Left ventricle myocardium inferior (tissue), 1 donor: ENCODE measurements around the gene NR2E1. TPM values are rescaled to one million over a fixed set of nuclear protein-coding genes. Genes with fewer than 3 reads are reported as not detected.

ENCODE experiments used
- DNase-seq: peaks from one replicate; pipeline ENCODE4 v3.0.0-alpha.2; 2020
- H3K27ac ChIP-seq: fragments of 200-600 bp; replicated peaks from 2 replicates; pipeline ENCODE4 v1.8.0; 2021
- H3K27me3 ChIP-seq: fragments of 200-600 bp; 2 replicates; pipeline ENCODE4 v1.8.0; 2021; ENCODE audit warnings: low read depth
- H3K36me3 ChIP-seq: fragments of 200-600 bp; 2 replicates; pipeline ENCODE4 v1.8.0; 2021
- H3K4me1 ChIP-seq: fragments of 200-600 bp; 2 replicates; pipeline ENCODE4 v1.8.0; 2021
- H3K4me3 ChIP-seq: fragments of 200-600 bp; 2 replicates; pipeline ENCODE4 v1.8.0; 2021; ENCODE audit warnings: mild to moderate bottlenecking, moderate library complexity
- H3K9me3 ChIP-seq: fragments of 200-600 bp; replicated peaks from 2 replicates; pipeline ENCODE4 v1.8.0; 2021
- CTCF ChIP-seq: fragments of 200-600 bp; IDR thresholded peaks from 2 replicates; pipeline ENCODE4 v1.8.0; 2021; ENCODE audit warnings: antibody characterized with exemption, mild to moderate bottlenecking, borderline replicate concordance
- intact Hi-C: fragments of 100-400 bp; cut with micrococcal nuclease; formaldehyde crosslinking; loops from one replicate; pipeline ENCODE4 v1.11.0; 2022
- total RNA-seq: library from RNA; stranded (reverse); fragmentation: NEBNext Ultra II Directional; extraction: Animal tissue kit (Norgen Biotek cat#: 25700); gene quantifications from one replicate; pipeline ENCODE4 v1.2.1, GENCODE V29; 2021
- donor health status: DM: no; HTN: yes; CAD: no; lungs with severe emphysema.

NR2E1 gene
- total RNA-seq, 1 donor from 2014 or later: not detected

GRCh38 chr6:108156180-108156937 is 9.5 kb upstream of the NR2E1 start:
- H3K9me3 ChIP-seq: no peaks in the 10 kb centered on the region
- no peak for TF ChIP-seq CTCF
- intact Hi-C loops: no loop called here
- peaks cover 100% of the 10 kb centered on the region for H3K27me3 ChIP-seq
- no peaks in the 10 kb centered on the region for H3K36me3 ChIP-seq
- H3K4me1 ChIP-seq: peaks cover 19% of the 10 kb centered on the region
- DNase-seq: no peak
- H3K4me3 ChIP-seq: no peak overlapping the region
- H3K27ac ChIP-seq: no peak overlapping the region

- Histone ChIP-seq H3K4me1 (peaks cover 19% of the 10 kb centered on the region), H3K27ac (no peak overlapping the region), H3K27me3 (peaks cover 100% of the 10 kb centered on the region), H3K9me3 (no peaks in the 10 kb centered on the region), H3K36me3 (no peaks in the 10 kb centered on the region), H3K4me3 (peak overlapping the region; percentile 52)
- intact Hi-C loops: no loop called here
- DNase-seq: no peak
- no peak for TF ChIP-seq CTCF
Measured at GRCh38 chr6:108156938-108157233, 8.9 kb upstream of the NR2E1 start.

- Histone ChIP-seq H3K27me3 (peaks cover 100% of the 10 kb centered on the region), H3K4me3 (peak overlapping the region; percentile 52), H3K4me1 (peaks cover 19% of the 10 kb centered on the region), H3K27ac (no peak overlapping the region), H3K36me3 (no peaks in the 10 kb centered on the region), H3K9me3 (no peaks in the 10 kb centered on the region)
- DNase-seq: no peak
- no peak for TF ChIP-seq CTCF
- intact Hi-C loops: no loop called here
Measured at GRCh38 chr6:108157234-108157980, 8.4 kb upstream of the NR2E1 start.

- no peak for TF ChIP-seq CTCF
- H3K9me3 ChIP-seq: no peaks in the 10 kb centered on the region
- peaks cover 100% of the 10 kb centered on the region for H3K27me3 ChIP-seq
- intact Hi-C loops: no loop called here
- H3K4me1 ChIP-seq: peaks cover 19% of the 10 kb centered on the region
- no peaks in the 10 kb centered on the region for H3K36me3 ChIP-seq
- peak overlapping the region; percentile 52 for H3K4me3 ChIP-seq
- no peak overlapping the region for H3K27ac ChIP-seq
- no peak for DNase-seq
Measured at GRCh38 chr6:108157981-108158525, 7.8 kb upstream of the NR2E1 start.

GRCh38 chr6:108159981-108160380 is 5.8 kb upstream of the NR2E1 start:
- Histone ChIP-seq H3K4me3 (no peak overlapping the region), H3K9me3 (no peaks in the 10 kb centered on the region), H3K27ac (no peak overlapping the region), H3K4me1 (peaks cover 36% of the 10 kb centered on the region), H3K27me3 (peaks cover 100% of the 10 kb centered on the region), H3K36me3 (no peaks in the 10 kb centered on the region)
- DNase-seq: no peak
- no peak for TF ChIP-seq CTCF
- intact Hi-C loops: no loop called here
